Measurements from ENCODE around the gene DBF4.
"Not testable (repeated sequence)": the region's sequence is repeated elsewhere in the genome, so short reads cannot be mapped to it uniquely, and the experiment has no call there.

DBF4 gene

GRCh38 chr7:87882151-87882937, 6.1 kb downstream of the DBF4 start:
- no peak for DNase-seq (ENCODE audit: low spot score)

DNA sequence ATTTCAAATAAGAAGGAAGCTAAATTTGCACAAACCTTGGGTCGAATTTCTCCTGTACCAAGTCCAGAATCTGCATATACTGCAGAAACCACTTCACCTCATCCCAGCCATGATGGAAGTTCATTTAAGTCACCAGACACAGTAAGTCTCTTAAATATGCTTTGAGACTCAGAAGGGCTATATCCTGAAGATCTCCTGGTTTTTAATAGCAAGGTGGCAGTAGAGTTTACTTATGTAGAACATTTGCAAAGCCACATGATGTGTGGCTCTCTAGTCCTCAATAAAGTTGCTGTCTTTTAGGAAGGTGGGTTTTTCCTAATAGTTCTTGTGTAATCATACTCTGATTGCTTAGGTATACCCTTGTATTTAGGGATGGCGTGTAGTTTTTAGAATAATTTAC, 8.7 kb downstream of the DBF4 start:
- DNase-seq (ENCODE audit: low spot score): no peak

GRCh38 chr7:87886875-87887274, 10.6 kb downstream of the DBF4 start:
- peak; percentile 46 for DNase-seq (ENCODE audit: low spot score)

DNA sequence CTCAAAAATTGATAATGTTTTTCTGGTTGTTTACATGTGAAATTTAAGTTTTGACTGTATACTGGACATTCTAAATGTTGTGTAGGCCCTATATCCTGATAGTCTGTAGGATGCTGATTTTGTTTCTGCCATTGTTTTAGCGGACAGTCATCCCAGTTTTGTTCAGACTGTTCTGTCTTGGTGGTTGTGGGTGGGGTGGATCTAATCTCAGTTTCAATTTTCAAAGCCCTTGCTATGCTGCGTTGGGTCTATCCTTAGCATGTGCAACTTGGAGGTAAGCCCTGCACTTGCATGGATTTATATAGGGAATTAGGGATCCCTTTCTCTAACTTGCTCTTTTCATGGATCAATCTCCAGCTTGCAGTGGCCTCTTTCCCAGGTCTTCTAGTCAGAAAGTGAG, 19.1 kb downstream of the DBF4 start:
- DNase-seq (ENCODE audit: low spot score): no peak

- DNase-seq (ENCODE audit: low spot score): no peak
Measured at GRCh38 chr7:87899255-87899654, 23.0 kb downstream of the DBF4 start.

GRCh38 chr7:87907136-87907906, 31.0 kb downstream of the DBF4 start:
- not testable (repeated sequence) for DNase-seq (ENCODE audit: low spot score)

DNA sequence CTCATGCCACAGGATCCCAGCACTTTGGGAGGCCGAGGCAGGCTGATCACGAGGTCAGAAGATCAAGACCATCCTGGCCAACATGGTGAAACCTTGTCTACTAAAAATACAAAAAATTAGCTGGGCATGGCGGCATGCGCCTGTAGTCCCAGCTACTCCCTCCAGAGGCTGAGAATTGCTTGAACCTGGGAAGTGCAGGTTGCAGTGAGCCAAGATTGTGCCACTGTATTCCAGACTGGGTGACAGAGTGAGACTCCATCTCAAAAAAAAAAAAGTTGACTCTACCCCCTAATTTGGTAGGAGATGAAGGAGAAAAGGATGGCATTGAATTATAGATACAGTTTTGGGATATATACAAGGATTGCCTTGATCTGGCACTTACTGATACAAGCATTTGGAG, 32.5 kb downstream of the DBF4 start:
- not testable (repeated sequence) for DNase-seq (ENCODE audit: low spot score)

- DNase-seq (ENCODE audit: low spot score): no peak
Measured at GRCh38 chr7:87912121-87912520, 35.8 kb downstream of the DBF4 start.

- DNase-seq (ENCODE audit: low spot score): no peak
Measured at GRCh38 chr7:87918740-87919139, 42.4 kb downstream of the DBF4 start.

- no peak for DNase-seq (ENCODE audit: low spot score)
Measured at GRCh38 chr7:87919875-87920274, 43.6 kb downstream of the DBF4 start.

DNA sequence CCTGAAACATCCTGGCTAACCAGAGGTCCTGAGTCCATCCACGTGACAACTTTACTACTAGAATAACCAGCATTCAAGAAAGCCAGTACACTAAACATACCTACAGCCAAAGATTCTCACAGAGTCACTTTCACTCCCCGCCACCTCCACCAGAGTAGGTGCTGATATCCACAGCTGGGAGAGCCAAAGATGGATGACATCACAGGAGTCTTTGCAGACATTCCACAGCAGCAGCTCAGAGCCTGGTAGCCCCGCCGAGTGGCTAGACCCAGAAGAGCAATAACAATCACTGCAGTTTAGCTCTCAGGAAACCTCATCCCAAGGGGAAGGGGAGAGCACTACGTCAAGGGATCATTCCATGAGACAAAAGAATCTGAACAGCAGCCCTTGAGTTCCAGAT, 44.3 kb downstream of the DBF4 start:
- DNase-seq (ENCODE audit: low spot score): no peak

DNA sequence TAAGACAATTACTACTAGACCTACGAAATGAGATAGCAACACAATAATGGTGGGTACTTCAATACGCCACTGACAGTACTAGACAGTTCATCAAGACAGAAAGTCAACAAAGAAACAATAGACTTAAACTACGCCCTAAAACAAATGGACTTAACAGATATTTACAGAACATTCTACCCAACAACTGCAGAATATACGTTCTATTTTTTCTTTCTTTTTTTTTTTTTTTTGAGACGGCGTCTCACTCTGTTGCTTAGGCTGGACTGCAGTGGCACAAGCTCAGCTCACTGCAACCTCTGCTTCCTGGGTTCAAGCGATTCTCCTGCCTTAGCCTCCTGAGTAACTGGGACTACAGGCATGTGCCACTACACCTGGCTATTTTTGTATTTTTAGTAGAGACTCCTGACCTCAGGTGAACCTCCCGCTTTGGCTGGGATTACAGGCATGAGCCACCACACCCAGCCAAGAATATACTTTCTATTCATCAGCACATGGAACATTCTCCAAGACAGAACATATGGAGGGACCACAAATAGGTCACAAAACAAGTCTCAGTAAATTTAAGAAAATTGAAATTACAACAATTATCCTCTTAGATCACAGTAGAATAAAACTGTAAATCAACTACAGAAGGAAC, 46.6 kb downstream of the DBF4 start:
- DNase-seq (ENCODE audit: low spot score): not testable (repeated sequence)

DNA sequence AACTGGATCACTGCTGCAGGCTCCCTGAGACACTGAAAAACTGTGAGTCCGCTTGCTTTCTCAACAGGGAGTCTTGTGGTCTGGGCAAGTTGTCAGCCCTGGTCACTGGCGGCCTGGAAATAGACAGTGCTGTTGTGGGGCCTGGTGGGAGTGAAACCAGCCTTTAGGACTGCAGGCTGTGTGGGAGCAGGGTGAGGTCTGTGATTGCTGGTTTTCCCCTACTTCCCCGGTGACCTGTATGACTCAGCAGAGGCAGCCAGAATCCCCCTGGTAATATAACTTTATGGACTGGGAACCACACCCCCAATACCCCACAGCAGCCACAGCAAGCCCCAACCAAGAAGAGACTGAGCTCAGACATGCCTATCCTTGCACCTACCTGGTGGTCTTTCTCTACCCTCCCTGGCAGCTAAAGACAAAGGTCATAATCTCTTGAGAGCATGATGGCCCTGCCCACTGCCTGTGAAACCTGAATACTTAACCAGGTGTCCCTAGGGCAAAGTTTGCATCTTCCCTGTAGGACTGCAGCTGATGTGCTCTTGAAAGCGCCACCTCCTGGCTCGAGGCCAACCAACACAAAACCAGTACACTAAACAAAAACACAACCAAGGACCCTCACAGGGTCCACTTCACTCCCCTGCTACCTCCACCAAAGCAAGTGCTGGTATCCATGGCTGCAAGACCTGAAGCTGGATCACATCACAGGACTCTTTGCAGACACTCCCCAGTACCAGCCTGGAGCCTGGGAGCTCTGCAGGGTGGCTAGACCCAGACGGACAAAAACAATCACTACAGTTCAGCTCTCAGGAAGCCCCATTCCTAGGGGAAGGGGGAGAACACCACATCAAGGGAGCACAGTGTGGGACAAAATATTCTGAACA, 50.5 kb downstream of the DBF4 start:
- no peak for DNase-seq (ENCODE audit: low spot score)

GRCh38 chr7:87933605-87933952, 57.3 kb downstream of the DBF4 start:
- DNase-seq (ENCODE audit: low spot score): no peak

GRCh38 chr7:87933953-87934698, 57.8 kb downstream of the DBF4 start, which contains the start of gene ADAM22:
TSS of gene ADAM22 (plus strand) at chr7:87934251. CDS start at chr7:87934466, 215 bp downstream.
- DNase-seq (ENCODE audit: low spot score): peak; percentile 83

- DNase-seq (ENCODE audit: low spot score): no peak
Measured at GRCh38 chr7:87934699-87935383, 58.5 kb downstream of the DBF4 start.

DNA sequence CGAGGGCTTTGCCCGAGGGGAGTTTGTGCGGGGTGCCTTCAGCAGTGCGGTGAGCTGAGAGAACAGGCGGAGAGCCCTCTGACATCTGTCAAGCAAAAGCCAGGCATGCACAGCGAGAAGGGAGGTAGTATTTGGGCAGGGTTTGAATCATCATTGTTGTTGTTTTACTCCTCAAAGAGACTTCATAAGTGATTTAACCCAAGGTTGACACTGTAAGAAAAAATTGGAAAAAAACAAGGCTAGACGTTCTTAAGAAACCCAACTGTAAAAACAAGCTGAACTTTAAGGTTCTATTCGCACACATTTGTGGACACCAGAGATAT, 59.1 kb downstream of the DBF4 start:
- no peak for DNase-seq (ENCODE audit: low spot score)

DNA sequence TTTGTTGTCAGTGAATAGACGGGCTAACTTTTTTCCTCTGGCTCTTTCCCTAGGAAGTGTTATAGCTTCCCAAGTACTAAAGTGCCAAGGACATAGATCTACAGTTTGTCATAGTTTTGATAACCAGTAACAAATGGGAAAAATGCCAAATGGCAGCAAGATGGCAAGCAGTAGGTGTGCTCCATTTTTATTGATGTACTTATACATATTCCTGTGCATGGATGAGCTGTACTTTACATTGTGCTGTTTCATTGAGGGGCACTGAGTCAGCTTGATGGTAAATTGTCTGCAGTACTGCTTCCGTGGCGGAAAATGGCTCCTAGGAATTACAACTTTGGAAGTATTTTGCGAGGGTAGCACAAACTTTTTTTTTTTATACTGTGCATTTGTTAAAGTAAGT, 64.8 kb downstream of the DBF4 start:
- no peak for DNase-seq (ENCODE audit: low spot score)

- no peak for DNase-seq (ENCODE audit: low spot score)
Measured at GRCh38 chr7:87944547-87944946, 68.3 kb downstream of the DBF4 start.

DNA sequence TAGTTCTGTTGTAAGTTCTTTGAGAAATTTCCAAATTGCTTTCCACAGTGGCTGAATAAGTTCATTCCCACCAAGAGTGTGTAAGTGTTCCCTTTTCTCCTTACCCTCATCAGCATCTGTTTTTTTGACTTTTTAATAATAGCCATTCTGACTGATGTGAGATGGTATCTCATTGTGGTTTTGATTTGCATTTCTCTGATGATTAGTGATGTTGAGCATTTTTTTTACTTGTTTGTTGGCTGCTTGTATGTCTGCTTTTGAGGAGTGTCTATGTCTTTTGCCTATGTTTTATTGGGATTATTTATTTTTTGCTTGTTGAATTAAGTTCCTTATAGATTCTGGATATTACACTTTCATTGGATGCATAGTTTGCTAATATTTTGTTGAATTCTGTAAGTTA, 69.6 kb downstream of the DBF4 start:
- DNase-seq (ENCODE audit: low spot score): not testable (repeated sequence)

DNA sequence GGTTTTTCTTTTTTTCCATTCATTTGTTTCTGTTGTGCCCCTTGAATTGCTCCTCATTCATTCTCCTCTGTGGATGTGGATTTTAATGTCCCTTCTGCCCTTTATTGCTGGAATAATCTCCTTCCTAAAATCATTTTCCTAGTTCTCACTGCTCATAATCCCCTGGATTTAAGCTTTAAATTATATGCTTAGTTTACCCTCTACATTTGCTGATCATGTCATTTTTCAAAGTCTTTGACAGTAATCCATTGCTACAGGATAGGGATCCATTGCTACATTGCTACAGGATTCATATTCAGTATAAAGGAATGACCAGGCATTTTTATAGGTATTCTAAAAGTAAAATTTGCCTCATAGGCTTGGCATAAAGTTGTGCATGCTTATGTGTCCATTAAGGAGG, 72.1 kb downstream of the DBF4 start:
- no peak for DNase-seq (ENCODE audit: low spot score)
